ENCODE measurements around the gene GARIN5B. TPM values are rescaled to one million over a fixed set of nuclear protein-coding genes. Genes with fewer than 3 reads are reported as not detected.

The GARIN5B gene
- total and polyA plus RNA-seq, 2 donors (not counting 1 experiment from before 2014, with no cell fraction given), result not detected

GRCh38 chr19:55353356-55353802 lies 9.7 kb downstream of the GARIN5B start:
- H3K36me3 ChIP-seq (replicated peaks in 1 of 2; ENCODE audit: control extremely low read depth in 1 of 2, control insufficient read depth in 1 of 2, extremely low read depth in 1 of 2, insufficient read depth in 2 of 2, low read length in 1 of 2), result no peaks in the 10 kb centered on the region
- DNase-seq (peak; percentile 41), ATAC-seq (ENCODE audit: low read depth) (no peak)
- no peak overlapping the region for H3K27ac Mint-ChIP-seq
- H4K20me1 ChIP-seq (ENCODE audit: control insufficient read depth, insufficient read depth, low read length, poor library complexity, severe bottlenecking), result no peaks in the 10 kb centered on the region
- H2AFZ ChIP-seq (ENCODE audit: insufficient read depth, low read depth, low read length, poor library complexity, severe bottlenecking), result peak overlapping the region; percentile 73
- intact Hi-C loops (cut with micrococcal nuclease), result no loop called here
- peak overlapping the region; percentile 82 for H3K4me3 Mint-ChIP-seq
- no peaks in the 10 kb centered on the region for H3K9me3 Mint-ChIP-seq (ENCODE audit: insufficient read depth)
- peak overlapping the region; percentile 79 for H3K4me2 ChIP-seq (replicated peaks; ENCODE audit: low read depth, low read length, poor library complexity, severe bottlenecking)
- peak overlapping the region; percentile 27 to 51 (median 33) for H3K4me3 ChIP-seq (ENCODE audit: control extremely low read depth in 1 of 5, extremely low read depth in 1 of 5, insufficient read depth in 1 of 5, low read depth in 2 of 5, low read length in 4 of 5)
- 9% methylated on average over 18 of the region's 24 CpGs for WGBS (ENCODE audit: insufficient coverage)
- H3K27me3 Mint-ChIP-seq, result peaks cover 44% of the 10 kb centered on the region
- H3K27ac ChIP-seq (ENCODE audit: low read length in 2 of 2), result no peak overlapping the region
- no peaks in the 10 kb centered on the region for H3K79me2 ChIP-seq (ENCODE audit: control insufficient read depth, insufficient read depth, low read length)
- H3K9ac ChIP-seq (ENCODE audit: low read length), result peak overlapping the region; percentile 45
- ChIA-PET CTCF (interaction anchor here (0.9 kb wide), 1 partner anchor 212 kb away, joined by 4 read pairs; no protein-coding TSS in a partner anchor), POLR2A (no interaction called here)
- peaks cover 23 to 29% of the 10 kb centered on the region in 2 donors for H3K4me1 ChIP-seq (ENCODE audit: control insufficient read depth in 2 of 2, insufficient read depth in 2 of 2, low read length in 2 of 2)
- peaks cover 0 to 60% (median 24%) of the 10 kb centered on the region in 4 experiments for H3K27me3 ChIP-seq (replicated peaks in 1 of 4; ENCODE audit: control extremely low read depth in 1 of 4, control insufficient read depth in 3 of 4, insufficient read depth in 4 of 4, low read length in 3 of 4)
- H3K4me1 Mint-ChIP-seq, result peaks cover 23% of the 10 kb centered on the region
- no peak for TF ChIP-seq EZH2 (IDR thresholded peaks at IDR 0.05; ENCODE audit: borderline replicate concordance, insufficient read depth, low read depth, low read length, poor library complexity, severe bottlenecking)
- no peak for TF ChIP-seq CTCF (IDR thresholded peaks at IDR 0.05)
- H3K9me3 ChIP-seq (ENCODE audit: control extremely low read depth in 1 of 3, control insufficient read depth in 2 of 3, insufficient read depth in 1 of 3, low read length in 2 of 3), result peaks cover 0 to 18% (median 0%) of the 10 kb centered on the region in 3 donors

- POLR2A ChIA-PET, result no interaction called here
- peaks cover 0 to 18% (median 0%) of the 10 kb centered on the region in 3 donors for H3K9me3 ChIP-seq (ENCODE audit: control extremely low read depth in 1 of 3, control insufficient read depth in 2 of 3, insufficient read depth in 1 of 3, low read length in 2 of 3)
- peaks cover 23 to 29% of the 10 kb centered on the region in 2 donors for H3K4me1 ChIP-seq (ENCODE audit: control insufficient read depth in 2 of 2, insufficient read depth in 2 of 2, low read length in 2 of 2)
- Mint-ChIP-seq H3K4me3 (peak overlapping the region; percentile 82), H3K4me1 (peaks cover 23% of the 10 kb centered on the region), H3K9me3 (ENCODE audit: insufficient read depth) (no peaks in the 10 kb centered on the region), H3K27me3 (peaks cover 44% of the 10 kb centered on the region), H3K27ac (no peak overlapping the region)
- intact Hi-C loops (cut with micrococcal nuclease), result no loop called here
- H3K36me3 ChIP-seq (replicated peaks in 1 of 2; ENCODE audit: control extremely low read depth in 1 of 2, control insufficient read depth in 1 of 2, extremely low read depth in 1 of 2, insufficient read depth in 2 of 2, low read length in 1 of 2), result no peaks in the 10 kb centered on the region
- peak overlapping the region; percentile 79 for H3K4me2 ChIP-seq (replicated peaks; ENCODE audit: low read depth, low read length, poor library complexity, severe bottlenecking)
- no peak for DNase-seq
- no peaks in the 10 kb centered on the region for H3K79me2 ChIP-seq (ENCODE audit: control insufficient read depth, insufficient read depth, low read length)
- no peak overlapping the region for H3K4me3 ChIP-seq (ENCODE audit: control extremely low read depth in 1 of 5, extremely low read depth in 1 of 5, insufficient read depth in 1 of 5, low read depth in 2 of 5, low read length in 4 of 5)
- CTCF ChIA-PET, result no interaction called here
- H3K9ac ChIP-seq (ENCODE audit: low read length), result no peak overlapping the region
- ATAC-seq (ENCODE audit: low read depth), result no peak
- H3K27me3 ChIP-seq (replicated peaks in 1 of 4; ENCODE audit: control extremely low read depth in 1 of 4, control insufficient read depth in 3 of 4, insufficient read depth in 4 of 4, low read length in 3 of 4), result peaks cover 0 to 60% (median 24%) of the 10 kb centered on the region in 4 experiments
- TF ChIP-seq CTCF (IDR thresholded peaks at IDR 0.05), result no peak
- H4K20me1 ChIP-seq (ENCODE audit: control insufficient read depth, insufficient read depth, low read length, poor library complexity, severe bottlenecking), result no peaks in the 10 kb centered on the region
- no peak overlapping the region for H3K27ac ChIP-seq (ENCODE audit: low read length in 2 of 2)
- WGBS (ENCODE audit: insufficient coverage), result 76% methylated on average over 25 of the region's 25 CpGs
- H2AFZ ChIP-seq (ENCODE audit: insufficient read depth, low read depth, low read length, poor library complexity, severe bottlenecking), result no peak overlapping the region
Measured at GRCh38 chr19:55352549-55353145, 10.4 kb downstream of the GARIN5B start.

All from B cell (primary cell).